Stimulated activated CD8-positive, alpha-beta memory T cell treated with anti-CD3 and anti-CD28 coated beads, Interleukin-4, amount 100 ng/mL, for 48 hours (primary cell): ENCODE results near the gene MYOC.
A peak's percentile ranks its signal among the peaks of the same experiment; 100 is the strongest.
"Not testable (repeated sequence)": the region's sequence is repeated elsewhere in the genome, so short reads cannot be mapped to it uniquely, and the experiment has no call there.

Experiments
- DNase-seq: peaks from one replicate; pipeline ENCODE4 v3.0.0-alpha.2; 2020

The MYOC gene

DNA sequence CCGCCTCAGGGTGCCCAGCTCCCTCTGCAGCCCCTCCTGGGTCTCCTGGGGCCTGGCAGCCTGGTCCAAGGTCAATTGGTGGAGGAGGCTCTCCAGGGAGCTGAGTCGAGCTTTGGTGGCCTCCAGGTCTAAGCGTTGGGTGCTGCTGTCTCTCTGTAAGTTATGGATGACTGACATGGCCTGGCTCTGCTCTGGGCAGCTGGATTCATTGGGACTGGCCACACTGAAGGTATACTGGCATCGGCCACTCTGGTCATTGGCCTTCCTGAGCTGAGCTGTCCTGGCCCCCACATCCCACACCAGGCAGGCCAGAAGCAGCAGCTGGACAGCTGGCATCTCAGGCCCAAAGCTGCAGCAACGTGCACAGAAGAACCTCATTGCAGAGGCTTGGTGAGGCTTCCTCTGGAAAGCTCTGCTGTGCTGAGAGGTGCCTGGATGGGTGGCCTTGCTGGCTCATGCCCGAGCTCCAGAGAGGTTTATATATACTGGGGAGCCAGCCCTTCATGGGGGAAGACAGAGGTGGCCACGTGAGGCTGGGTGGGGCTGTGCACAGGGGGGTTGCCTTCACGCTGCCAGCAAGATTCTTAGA lies at the start of gene MYOC:
MYOC (minus strand) TSS at position 455 of the 589 bp plus-strand sequence; CDS start at position 378, 77 bp downstream.
- DNase-seq: no peak

GRCh38 chr1:171699531-171699930 lies 47.0 kb upstream of the MYOC start:
- no peak for DNase-seq

GRCh38 chr1:171695772-171696171 lies 43.3 kb upstream of the MYOC start:
- DNase-seq: not testable (repeated sequence)

- not testable (repeated sequence) for DNase-seq
These were observed 41.1 kb upstream of the MYOC start for GRCh38 chr1:171693541-171693940.

DNA sequence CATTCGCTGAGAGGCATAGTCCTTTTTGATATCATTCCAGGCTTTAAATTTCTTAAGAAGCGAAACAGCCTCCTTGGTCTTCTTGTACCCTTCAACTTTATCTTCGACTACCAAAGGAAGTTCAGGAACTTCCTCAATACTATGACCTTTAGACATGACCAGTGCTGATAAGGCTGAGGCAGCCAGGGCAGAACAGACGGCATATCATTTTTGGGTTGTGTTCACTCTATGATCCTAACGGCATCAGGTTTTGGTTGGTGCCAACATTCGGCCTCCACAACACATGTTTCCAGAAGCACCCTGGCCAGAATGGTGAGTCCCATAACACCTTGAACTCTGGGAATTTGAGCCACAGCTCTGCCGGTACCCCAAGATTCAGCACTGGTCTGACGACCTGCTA lies 31.4 kb upstream of the MYOC start:
- no peak for DNase-seq

GRCh38 chr1:171680339-171680738 lies 27.9 kb upstream of the MYOC start:
- no peak for DNase-seq

DNA sequence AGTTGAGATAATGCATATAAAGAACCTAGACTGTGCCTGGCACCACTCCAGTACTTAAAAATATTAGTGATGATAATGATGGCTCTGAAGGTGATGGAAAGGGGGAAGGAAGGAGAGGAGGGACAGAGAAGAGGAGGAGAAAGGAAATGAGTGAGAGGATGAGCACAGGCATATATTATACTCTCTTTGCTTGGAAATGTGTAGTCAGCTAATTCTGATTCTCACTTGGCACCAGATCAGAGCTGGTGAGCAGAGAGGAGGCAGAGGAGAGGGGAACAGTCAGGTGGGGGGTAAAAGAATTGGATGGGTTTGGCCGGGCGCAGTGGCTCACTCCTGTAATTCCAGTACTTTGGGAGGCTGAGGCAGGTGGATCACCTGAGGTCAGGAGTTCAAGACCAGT lies 24.3 kb upstream of the MYOC start:
- DNase-seq: no peak

DNA sequence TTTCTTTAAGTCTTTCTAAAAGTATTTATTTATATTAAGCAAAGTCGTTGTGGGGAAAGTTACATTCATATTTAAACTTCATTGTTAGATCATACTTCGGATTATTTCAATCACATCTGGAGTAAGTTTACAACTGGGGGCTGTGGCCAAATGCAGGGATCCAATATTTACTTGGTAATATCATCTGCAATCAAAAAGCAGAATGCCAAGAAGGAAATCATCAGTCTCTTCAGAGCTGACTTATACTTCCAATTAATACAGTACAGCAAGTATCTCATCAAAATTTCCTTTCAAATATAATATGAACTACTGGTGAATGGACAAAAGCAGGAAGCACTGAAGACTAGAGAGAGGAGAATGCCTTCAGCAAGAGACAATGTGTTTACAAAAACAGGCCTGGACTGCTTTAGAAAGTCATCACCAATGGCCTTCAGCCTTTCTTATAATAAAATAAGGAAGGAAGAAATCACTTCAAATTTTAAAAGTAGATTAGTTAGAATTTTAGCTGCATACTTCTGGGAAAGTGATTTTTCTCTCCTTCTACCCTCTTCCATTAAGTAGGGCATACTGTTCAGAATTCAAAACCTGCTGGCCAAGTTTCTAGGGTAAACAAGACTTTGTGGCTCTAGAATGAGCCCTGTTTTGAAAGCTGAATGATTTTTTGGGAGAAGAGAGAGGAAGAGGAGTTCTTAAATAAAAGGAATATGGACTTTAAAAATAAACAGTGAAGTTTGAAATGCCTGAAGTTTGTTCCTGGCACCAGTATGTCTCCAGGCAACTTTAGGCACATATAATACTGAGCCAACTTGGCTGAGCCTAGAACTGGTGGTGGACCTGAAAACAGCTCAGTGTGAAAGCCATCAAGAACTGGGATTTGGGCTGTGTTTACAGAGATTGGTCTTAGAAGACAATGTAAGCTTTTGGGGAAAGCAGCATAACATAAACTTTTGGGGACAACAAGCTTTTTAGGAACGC lies 22.2 kb upstream of the MYOC start:
- no peak for DNase-seq

DNA sequence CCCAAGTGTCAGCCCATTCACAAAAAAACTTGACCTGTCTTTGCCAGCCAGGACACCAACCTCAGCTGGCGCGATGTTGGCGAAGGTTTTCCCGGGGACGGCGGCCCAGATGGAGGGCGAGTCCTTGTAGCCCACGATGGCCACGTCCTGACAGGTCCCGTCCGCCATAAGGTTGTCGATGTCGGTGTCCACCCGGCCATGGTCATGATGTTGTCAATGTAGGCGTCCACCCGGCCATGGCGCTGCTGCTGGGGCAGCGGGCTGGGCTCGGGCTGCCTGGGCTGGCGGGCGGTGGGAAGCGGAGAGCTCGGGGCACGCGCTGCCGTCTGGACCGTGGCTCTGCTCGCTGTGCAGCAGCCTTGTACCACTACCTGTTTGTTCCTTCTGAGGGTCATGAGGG lies 18.3 kb upstream of the MYOC start:
- no peak for DNase-seq

DNA sequence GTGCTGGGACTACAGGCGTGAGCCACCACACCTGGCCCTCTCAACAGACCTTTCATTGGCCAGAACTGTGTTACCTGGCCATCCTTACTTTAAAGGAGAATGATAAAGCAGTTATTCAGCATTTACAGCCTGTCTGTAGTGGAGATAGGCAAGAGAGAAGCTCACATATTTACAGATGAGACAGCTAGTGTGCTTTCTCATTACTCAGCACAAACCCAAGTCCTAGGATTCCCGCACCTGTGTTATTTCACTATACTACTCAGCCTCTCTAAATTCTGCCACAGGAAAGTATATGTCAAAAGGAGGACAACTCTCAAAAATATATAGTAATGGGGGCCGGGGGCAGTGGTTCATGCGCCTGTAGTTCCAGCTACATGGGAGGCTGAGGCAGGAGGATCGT lies 15.9 kb upstream of the MYOC start:
- no peak for DNase-seq

- no peak for DNase-seq
These were observed 13.8 kb upstream of the MYOC start for GRCh38 chr1:171666114-171666769.

DNA sequence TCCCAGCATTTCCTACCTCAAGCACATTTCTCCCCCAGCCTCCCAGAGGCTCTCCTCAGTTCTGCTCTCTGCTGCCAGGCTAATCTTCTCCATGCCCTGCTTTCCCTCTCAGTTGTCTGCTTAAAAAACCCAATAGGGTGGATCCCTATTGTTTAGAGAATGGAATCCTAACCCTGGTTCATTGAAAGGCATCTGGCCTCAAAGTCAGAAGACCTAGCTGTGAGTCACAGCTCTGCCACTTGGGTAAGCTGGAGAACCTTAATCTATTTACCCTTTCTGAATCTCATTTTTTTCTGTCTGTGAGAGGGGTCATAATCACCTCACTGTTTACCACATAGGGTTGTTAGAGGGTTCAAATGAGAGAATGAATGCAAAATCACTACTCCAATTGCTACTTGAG lies 12.5 kb upstream of the MYOC start:
- DNase-seq: no peak

DNA sequence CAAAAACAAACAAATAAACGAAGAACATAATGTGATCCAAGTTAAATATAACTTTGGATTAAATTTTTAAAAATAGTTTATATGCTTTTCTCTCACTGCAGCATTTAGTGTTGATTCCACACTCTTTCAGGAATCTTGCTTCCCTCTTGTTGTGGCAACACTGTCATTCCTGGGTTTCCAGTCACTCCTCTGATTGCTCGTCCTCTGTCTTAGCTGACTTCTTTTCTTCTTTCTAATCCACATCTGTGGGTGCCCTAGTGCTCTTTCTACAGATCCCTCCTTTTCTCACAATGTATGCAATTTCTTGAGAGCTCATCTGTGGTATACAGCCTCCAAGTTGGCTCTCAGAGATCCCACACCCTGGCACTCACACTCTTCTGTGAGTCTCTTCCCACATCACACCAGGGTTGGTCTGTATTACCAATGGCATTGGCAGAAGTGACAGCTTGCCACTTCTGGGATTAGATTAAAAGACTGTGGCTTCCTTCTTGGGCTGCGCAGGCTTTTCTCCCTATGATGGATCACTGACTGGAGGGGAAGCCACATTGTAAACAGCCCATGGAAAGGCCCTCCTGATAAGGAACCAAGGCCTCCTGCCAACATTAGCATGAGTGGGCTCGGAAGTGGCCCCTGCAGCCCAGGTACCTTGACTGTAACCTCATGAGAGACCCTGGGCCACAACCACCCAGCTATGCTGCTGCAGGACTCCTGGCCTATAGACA lies 11.5 kb upstream of the MYOC start:
- DNase-seq: no peak

GRCh38 chr1:171663036-171663853 lies 10.8 kb upstream of the MYOC start:
- no peak for DNase-seq

- DNase-seq: no peak
These were observed 8.7 kb upstream of the MYOC start for GRCh38 chr1:171661076-171661650.

DNA sequence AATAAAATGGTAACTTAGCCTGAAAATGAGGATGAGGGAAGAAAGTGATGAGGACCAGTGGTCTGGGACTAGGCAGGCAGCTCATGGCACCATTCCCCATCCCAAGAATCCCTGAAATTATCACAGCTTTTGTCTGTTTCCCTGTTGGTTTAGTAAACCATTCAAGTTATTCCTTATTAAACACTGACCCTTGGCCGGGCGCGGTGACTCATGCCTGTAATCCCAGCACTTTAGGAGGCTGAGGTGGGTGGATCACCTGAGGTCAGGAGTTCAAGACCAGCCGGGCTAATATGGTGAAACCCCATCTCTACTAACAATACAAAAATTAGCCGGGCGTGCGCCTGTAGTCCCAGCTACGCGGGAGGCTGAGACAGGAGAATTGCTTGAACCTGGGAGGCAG lies 3.7 kb upstream of the MYOC start:
- DNase-seq: not testable (repeated sequence)

- no peak for DNase-seq
These were observed 3.2 kb upstream of the MYOC start for GRCh38 chr1:171655746-171656116.

DNA sequence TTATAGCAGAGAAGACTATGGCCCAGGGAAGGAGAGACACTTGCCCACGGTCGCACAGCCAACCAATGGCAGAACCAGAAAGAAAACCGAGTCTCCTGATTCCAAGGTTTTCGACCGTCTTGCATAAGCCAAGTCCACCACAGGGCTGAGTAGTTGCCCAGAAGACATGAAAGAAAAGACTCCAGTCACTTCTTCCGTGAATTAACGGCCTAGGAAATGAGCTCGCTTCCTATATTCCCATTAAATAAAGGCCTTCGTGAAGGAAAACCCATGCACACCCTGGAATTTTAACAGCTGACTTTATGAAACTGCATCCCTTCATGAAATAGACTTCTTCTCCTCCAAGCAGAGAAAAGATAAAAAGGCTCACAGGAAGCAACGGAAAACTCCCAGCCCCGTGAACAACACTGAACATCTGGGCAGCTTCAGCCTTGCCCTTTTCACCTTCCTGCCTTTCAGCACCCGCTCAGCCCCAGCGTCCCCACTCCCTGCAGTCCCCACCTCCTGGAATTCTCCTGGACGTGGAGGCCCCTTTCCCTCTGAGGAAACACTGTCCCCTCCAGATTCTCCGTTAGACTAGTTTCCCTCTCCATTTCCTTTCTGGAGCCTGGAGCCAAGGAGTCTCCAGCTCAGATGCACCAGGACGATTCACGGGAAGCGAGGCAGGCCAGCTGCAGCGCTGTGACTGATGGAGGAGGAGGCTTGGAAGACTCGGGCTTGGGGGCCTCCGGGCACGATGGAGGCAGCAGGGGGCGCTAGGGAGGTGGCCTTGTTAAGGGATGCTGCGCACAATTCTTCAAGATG lies 2.7 kb upstream of the MYOC start:
- peak; percentile 91 for DNase-seq

- no peak for DNase-seq
These were observed 1.9 kb upstream of the MYOC start for GRCh38 chr1:171654201-171654941.

GRCh38 chr1:171653796-171654195 lies 1.3 kb upstream of the MYOC start:
- no peak for DNase-seq
